ENCODE results near the gene SPRY1.

Gene SPRY1, protein sequence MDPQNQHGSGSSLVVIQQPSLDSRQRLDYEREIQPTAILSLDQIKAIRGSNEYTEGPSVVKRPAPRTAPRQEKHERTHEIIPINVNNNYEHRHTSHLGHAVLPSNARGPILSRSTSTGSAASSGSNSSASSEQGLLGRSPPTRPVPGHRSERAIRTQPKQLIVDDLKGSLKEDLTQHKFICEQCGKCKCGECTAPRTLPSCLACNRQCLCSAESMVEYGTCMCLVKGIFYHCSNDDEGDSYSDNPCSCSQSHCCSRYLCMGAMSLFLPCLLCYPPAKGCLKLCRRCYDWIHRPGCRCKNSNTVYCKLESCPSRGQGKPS

DNA sequence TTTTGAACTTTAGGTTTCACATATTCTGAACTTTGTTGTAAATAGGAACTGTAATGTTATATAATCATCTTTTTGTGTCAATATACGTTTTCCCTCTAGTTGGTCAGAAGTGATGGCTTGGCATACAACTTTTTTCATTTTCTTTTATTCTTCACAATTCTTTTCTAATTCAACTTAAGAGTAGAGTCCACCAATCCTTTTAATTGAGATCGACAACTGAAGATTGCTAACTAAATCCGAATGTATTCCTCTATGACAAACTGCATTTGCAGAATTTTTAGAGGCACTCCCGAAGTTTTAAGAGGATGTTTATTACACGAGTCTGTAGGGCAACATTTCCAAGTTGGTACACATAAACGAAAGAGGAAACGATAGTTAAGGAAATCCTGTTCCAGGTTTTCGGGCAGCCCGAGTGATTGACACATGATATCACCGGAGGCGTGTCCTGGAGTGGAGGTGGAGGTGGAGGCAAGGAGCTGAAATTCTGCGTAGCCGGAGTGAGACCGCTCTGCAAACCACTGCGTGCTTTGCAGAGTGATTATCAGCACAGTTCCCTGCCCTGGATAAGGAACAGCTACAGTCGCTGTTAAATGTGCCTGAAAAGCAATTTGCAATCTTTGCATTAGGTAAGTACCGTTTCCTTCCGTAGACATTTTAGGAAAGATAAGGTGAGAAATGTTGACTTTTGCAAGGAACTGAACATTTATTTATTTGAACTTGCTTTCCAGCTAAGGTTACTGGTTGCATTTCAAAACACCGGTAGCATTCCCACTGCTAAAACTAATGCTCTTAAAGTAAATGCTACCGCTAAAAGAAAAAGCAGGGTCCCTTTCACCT lies at the start of gene SPRY1:
Gene SPRY1, plus strand, starts transcription at position 489 of the 837 bp plus-strand sequence. CDS start 4,797 bp downstream, outside the sequence.
- peak; percentile 87 for DNase-seq

DNA sequence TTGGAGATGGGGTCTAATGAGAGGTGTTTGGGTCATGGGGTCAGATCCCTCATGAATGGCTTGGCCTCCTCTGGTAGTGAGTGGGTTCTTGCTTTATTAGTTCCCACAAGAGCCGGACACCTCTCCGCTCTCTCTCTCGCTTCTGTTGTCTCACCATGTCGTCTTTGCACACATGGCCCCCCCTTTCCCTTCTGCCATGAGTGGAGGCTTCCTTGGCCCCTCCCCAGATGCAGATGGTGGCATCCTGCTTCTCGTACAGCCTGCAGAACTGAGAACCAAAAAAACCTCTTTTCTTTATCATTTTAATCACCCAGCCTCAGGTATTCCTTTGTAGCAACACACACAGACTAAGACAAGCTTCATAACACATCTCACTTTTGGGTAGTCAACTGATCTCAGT lies 49.6 kb upstream of the SPRY1 start:
- no peak for DNase-seq

DNA sequence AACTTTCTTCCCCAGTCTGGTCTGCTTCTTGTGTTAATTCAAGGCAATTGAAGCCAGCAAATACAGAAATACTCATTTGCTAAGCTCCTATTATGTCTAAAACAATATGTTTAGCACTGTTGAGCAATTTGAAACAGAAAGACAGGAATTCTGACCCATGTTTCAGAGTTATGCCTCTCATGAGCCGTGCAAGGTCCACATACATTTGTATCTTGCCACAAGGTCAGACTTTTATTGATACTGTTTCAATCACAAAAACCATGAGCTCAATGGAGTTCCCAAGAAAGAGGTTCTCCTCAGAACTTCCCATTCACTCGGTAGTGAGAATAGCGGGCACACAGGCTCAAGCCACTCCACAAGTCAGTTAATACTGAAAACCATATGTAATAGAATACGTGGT lies 47.6 kb upstream of the SPRY1 start:
- DNase-seq, result no peak

DNA sequence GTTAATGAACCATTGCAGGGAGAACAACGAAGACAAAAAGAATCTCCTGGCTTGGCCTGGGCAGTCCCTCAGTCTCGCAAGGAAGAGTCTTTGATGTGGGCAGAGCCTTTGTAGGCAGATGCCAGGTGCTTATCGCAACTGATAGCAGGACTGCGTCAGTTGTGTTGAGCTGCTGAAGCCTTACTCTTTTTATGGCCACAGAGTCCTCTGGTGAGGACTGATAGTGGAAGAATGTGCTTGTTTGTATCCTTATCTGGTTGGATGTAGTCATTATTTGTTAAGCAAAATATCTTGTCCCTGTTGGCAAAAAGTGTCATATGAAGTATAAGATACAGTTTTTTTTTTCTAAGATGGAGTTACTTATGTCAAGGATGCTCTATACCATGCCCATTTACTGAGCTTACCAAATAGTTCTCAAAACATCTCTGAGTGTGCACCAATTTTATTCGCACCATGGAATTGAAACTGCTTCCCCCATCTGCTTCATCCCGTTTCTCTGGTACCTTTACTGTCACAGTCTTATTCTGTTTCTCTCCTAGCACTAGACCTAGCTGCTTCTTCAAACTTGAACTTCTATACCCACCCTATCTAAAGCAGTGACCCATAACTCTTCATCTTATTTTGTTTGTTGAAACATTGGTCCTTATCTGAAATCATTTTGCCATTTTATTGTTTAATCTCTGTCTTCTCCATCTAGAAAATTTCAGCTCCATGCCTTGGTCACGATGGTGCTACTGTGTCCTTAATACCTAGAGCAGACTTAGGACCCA lies 47.0 kb upstream of the SPRY1 start:
- no peak for DNase-seq

DNA sequence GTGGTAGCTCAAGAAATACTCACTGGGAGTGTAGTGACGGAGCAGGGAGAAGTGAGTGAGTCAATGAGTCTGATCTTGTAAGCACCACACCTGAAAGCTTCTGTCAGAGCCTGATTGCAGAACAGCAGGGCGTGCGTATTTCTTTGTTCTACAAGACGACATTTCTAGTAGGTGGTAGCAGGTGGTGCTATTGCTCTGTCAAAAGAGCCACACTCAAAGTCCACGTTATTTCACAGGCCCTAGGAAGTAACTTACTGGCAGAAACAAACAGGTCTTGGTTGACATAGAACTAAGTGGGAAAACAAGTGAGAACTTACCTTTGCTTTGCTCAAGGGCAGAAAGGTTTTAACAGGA lies 46.4 kb upstream of the SPRY1 start:
- DNase-seq, result no peak

DNA sequence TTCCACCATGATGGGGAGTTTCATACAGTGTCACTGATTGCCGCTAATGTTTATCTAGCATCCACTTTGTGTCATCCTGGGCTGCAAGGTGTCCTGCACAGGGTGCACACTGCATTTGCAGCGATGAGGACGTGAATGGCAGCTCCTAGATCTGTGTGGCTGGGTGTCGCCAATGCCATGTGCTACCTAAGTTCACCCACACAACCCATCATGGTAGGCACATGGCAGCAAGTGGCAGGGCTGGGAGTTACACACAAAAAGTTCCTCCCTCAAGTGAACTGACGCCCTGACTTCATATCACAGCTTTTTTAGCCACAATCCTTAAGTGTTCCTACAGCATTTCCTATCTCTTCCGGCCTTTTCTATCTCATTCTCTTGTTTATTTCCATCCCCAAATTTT lies 45.9 kb upstream of the SPRY1 start:
- DNase-seq, result no peak

DNA sequence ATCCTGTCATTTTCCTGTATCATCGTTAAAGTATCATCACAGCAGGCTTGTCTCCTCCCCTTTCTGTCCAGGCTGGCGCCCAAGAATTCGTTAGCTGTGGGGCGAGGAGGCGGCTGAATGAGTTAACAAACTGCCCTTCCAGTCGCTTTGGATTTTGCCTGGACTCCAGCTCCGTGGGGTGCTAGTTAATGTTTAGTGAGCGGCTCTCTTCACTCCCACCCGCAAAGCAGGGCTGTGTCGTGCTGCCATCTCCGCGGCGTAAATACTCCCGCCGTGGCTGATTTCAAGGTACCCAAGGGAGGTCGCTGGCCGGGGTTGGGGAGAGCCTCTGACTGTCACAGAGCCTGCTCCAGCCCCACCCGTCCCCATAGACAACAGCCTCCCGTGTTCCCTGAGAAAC lies 44.9 kb upstream of the SPRY1 start:
- DNase-seq, result no peak

DNA sequence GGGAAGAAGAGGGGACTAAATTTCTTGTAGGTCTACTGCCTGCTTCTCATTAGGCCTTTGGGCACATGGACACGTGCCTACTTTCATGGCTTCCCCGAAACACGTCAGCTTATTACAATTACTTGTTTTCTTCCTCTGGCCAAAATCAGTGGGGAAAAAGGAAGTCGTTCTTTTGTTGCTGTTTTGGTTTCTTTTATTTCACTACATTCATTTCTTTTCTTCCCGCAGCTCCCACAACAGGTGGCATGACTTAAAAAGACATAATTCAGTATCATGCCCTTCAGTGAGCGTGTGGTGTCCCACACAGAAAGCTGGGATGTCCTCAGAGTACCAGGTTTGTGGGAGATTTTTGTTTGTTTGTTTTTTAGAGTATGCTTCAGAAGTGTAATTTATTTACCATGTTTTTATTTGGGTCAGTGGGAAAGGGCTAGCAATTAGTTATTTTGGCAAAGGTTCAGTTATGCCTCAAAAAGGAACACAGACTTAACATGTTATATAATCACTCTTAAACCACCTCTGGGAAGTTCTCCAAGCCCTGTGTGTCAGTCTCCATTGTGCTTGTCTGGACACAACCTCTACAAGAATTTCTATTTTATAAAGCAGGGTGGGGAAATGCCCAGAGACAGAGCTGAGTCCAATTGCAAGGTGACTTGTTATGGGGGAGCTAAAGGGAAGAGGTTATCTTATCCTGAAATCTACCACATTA lies 44.2 kb upstream of the SPRY1 start:
- no peak for DNase-seq

DNA sequence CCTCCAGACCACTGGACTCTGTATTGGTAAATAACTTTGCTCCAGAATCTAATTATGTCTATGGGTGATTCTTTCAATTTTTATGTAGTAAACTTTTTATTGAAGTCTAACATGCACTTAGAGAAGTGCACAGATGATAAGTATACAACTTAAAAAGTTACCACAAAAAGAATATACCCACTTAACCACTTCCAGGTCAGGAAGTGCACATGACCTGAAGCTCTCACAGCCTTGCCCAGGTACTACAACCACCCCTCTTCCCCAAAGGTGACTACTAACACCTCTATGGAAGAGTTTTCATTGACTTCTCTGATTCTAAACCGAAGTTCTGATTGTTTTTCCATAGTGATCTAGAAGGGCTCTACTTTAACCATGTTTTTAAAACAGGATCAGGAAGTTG lies 43.6 kb upstream of the SPRY1 start:
- no peak for DNase-seq

DNA sequence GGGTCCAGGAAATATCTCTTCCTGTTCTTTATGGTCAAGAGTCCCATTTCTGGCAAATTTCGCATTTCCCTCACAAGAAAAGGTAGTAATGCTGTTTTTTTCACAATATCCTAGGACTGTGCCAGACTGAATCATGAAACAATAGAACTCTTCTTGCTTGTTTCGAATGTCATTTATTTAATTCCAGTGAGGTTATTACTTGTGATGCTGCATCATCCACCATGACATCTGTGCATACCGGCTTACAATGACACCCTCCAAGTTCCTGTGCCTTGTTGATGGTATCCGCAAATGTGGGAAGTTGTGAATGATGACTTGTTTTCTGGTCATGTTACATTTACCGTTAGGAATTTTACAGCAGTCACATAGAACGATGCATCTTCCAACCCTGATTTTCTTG lies 42.9 kb upstream of the SPRY1 start:
- no peak for DNase-seq

DNA sequence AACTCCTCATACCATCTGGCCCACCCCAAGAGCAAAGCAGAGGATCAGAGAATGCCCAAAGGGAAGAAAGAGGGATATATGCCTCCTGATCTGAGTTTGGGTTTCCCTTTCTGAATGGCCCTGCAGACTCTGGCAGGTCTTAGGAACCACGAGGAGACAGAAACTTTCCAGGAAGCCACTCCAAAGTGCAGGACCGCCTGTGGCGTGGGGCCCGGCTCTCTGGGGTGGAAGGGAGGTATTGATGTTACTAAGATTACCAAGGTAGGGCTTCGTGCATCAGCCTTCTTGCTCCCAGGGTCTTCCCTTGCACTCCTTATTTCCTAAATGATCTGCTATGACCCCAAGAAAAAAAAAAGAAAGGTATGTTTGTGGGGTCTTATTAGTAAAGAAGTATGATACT lies 41.9 kb upstream of the SPRY1 start:
- no peak for DNase-seq

DNA sequence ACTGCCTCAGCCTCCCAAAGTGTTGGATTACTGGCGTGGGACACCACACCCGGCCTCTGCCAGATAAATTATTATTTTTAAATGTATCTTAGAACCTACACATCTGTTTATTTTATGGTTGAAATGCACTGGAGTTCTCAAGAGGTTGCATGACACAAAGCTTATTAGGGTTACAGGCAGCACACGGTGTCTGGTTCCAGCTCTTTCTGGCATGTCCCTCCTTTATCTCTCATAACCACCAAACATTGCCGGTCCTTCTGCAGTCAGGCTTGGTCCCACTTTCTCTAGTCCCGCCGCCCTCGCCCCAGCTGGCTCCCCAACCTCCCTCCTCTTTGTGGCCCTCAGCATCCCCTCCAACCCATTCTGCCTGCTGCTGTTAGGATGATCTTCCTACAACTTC lies 39.7 kb upstream of the SPRY1 start:
- no peak for DNase-seq

DNA sequence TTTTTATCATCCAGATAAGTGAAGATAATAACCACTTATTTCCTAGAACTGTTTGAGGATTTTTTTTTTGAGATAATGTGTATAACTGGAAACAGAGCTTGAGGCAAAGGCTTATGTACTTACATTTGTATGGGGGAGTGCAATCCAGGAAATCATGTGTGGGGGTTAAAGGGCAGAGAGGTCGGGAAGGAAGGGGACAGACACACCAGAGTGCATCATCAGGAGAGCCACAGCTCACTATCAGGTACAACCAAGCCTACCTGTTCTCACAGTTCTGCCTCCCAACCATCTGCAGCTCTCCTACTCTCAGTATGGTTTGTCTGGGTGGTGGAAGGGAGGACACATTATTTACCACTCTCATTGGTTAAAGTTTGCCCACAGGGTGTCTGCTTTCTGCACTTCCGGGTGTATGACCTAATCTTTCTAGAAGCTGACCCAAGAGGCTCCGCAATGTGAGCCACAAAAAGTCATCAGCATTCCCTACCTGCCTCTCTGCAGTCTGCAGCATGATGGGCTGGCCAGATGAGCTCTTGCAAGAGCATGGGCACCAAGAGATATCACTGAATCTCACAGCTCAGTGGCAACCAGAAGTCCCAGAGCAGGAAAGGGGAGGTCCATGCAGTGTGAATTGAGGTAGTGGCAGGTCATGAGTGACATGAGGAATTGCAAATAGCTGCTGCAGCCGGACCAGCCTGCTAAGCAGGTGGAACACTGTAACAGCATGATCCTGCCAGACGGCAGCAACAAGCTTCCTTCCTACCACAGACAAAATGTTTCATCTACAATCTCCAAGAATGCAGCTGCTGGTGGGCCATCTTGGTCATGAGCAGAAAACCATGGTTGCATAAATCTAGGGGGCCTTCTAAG lies 36.9 kb upstream of the SPRY1 start:
- no peak for DNase-seq

DNA sequence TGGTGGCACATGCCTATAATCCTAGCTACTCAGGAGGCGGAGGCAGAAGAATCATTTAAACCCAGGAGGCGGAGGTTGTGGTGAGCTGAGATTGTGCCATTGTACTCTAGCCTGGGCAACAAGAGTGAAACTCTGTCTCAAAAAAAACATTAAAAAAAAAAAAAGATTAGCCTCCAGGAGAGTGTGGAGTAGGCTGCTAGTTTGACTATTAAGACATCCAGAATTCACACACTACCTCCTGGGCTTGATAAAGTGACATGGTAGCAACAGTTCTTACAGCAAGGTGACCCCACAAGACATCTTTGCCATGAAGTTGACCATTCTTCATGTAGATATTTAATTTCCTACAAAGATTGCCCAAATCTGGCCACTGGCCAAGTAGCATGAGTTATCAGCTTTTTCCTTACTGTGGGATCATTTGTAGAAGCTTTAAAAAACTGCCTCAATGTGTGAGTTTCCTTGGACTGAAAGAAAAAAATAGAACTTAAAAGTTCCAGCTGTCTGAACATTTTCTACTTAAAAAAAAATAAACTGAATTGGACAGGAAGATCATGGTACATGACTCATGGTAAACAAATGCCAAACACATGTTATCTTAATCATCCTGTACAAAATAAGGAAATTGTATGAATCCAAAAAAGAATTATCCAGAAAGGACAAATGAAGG lies 35.3 kb upstream of the SPRY1 start:
- no peak for DNase-seq

DNA sequence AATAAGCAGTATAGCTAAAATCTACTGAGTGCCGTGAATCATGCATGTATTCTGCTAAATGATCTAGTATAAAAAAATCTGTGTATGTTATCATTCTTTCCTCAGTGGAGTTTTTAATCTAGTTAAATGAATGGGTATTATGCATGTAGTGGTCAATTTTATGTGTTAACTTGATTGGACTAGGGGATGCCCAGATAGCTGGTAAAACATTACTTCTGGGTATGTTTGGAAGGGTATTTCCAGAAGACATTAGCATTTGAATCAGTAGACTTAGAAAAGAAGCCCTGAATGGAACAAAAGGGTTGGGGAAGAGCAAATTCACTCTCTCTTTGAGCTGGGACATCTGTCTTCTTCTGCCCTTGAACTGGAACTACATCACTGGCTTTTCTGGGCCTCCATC lies 34.5 kb upstream of the SPRY1 start:
- DNase-seq, result no peak

DNA sequence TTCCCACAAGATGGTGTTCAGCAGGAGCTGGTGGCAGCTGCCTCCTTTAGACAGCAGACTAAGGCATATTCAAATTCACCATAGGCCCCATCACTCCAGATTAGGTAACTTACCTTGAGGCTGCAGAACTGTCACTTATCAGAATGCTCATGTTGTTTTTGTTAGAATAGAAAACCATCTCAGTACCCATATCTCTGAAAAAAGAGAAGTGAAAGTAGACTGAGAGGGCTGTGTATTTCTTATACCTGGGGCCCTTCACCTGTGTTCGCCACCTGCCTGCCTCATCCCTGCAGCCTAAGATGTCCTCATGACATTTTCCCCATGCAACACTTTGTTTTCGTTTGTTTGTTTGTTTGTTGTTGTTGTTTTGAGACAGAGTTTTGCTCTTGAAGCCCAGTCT lies 32.9 kb upstream of the SPRY1 start:
- no peak for DNase-seq

DNA sequence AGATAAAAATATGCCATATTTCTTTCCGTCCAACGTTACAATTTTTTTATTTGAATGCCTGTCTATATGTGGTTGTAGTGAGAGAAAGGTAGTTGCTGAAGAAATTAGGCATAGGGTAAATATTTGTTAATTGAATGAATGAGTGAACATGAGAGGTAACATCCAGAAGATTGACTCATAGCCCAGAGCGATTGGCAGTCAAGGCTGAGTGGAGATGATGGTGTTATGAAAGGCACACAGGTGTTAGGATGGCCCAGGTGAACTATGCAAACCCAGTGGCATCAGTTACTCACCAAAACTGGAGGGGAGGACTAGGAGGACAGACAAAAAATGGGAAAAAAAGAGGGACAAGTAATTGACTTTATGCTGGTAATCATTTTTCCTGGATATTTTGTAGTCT lies 31.7 kb upstream of the SPRY1 start:
- no peak for DNase-seq

DNA sequence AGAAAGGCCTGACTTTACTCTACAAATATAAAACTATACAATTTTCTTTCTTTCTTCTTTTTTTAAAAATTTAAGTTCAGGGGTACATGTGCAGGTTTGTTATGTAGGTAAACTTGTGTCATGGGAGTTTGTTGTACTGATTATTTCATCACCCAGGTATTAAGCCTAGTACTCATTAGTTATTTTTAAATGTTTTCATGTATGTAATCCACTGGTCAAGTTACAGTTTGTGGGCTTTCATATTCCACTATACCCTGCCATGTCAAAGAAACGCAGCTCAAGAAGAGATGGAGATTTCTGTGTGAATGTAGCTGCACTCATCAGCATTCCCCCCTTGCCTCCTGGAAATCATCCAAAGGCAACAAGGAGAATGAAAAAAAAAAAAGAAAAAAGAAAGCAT lies 31.2 kb upstream of the SPRY1 start:
- no peak for DNase-seq

DNA sequence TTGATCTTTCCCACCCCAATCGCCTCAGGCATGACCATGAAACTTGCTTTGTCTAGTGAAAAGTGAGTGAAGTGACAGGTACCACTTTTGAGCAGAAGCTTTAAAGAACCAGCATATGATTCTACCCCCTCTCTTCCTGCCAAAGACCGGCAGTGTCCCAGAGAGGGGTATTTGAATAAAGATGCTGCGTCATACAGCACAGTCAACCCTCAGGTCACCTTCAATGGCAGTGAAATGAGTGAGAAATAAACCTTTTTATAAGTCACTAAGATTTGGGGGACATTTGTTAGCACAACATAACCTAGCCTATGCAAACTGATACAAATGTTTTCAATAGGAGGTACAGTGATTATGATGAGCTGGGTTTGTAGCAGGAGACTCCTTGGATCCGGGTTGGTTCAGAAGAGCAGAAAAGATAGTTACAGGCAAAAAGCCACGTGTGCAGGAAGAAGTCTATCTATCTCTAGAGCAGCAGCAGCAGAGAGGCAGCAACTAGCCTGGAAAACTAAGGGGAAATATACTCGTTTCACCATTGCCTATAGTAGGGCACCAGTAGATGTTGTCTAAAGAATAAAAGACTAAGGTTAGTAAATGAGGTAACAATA lies 30.3 kb upstream of the SPRY1 start:
- DNase-seq, result no peak

DNA sequence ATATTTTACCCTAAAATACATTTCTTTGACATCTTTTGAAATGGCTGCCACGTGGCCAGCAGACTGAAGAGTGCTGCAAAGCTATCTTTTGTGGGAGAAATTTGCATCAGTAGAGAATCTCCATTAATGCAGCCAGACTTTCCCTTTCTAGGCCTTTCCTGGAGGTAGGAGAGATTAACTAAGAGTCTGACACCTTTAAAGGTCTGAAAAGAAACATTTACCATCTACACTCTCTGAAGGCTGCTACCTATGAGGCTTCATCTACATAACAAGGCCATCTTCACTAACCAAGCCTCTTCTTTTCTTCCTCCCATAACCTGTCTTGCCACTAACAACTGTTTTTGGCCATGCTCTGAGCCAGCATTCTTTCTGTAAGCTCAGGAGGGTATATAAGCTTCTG lies 17.8 kb upstream of the SPRY1 start:
- no peak for DNase-seq

DNA sequence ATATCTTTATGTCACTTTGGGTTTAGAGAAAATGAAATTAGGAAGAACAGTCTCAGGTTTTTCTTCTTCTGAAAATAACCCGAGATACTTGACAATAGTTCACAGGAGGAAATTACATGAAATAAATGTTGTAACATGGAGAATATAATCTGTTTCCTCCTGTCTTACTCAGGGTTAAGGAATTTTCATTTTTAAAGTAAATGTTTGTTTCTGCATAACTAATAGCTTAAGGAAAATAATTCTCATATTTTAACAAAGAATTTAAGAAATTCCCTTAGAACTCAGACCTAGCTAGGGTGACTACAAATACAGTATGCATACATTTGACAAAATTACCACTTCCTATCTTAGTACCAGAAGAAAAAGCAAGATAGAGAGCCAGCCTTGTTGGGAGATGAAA lies 17.2 kb upstream of the SPRY1 start:
- DNase-seq, result no peak
